HG02970 (cell line): Measurements from ENCODE around the gene TBL1X.
"Not testable (repeated sequence)": the region's sequence is repeated elsewhere in the genome, so short reads cannot be mapped to it uniquely, and the experiment has no call there.

Experiments used
- ATAC-seq: cut with Tn5 transposase; IDR thresholded peaks from one replicate; pipeline ENCODE4 v1.9.1; 2021; ENCODE audit warnings: mild to moderate bottlenecking, moderate library complexity, moderate number of reproducible peaks; ENCODE audit not compliant: unreplicated experiment, low FRiP score

Gene TBL1X

DNA sequence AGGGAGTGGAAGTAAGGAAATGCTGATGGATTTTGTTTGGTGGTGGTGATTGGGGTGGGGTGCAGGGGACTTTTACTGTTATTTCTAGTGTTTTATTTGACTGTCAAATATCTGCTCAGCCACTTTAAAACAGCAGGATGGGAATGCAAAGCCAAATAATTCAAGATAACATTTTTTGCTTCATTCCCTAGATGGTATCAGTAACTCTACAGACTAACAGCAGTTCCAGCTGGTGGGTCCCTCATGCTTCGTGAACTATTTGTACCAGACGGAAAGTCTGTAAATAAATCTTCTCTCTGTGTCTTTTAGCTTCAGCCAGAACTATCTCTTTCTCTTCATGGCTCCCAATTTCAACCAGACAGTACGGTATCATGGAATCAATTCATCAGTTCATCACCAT is 273.3 kb downstream of the TBL1X start:
- ATAC-seq, result no peak

- ATAC-seq, result no peak
Observed at GRCh38 chrX:9739130-9739529, 274.3 kb downstream of the TBL1X start.

DNA sequence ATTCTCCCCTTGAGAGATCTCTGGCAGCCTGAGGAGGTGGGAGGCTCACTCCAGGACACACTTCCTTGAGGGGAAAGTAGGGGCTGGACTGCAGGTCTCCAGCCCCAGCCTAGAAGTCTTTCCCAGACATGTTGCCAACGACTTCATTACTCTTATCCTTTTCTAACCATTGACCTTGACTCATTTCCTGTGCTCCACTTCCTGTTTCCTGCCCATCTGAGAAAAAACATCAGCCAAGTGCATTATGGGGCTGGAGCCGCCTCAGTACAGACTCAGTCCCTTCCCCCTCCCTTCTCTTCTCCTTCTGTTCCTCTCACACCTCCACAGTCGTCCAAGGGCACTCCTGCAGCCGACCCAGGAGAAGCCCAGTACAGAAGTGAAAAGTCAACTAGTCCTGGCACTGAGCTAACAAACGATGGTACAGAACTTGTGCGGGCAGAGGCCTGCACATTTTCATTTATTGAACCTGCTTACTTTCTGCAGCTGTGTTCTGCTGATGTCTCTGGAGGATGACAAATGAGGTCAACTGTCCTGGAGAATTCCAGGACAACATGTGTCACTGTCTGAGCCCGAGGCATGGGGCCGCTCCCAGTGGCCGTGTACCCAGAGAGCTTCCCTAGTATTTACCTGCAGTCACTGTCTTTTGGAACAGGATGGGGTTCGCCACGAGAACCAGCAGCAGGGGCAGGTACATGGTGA is 280.7 kb downstream of the TBL1X start:
- ATAC-seq, result no peak

DNA sequence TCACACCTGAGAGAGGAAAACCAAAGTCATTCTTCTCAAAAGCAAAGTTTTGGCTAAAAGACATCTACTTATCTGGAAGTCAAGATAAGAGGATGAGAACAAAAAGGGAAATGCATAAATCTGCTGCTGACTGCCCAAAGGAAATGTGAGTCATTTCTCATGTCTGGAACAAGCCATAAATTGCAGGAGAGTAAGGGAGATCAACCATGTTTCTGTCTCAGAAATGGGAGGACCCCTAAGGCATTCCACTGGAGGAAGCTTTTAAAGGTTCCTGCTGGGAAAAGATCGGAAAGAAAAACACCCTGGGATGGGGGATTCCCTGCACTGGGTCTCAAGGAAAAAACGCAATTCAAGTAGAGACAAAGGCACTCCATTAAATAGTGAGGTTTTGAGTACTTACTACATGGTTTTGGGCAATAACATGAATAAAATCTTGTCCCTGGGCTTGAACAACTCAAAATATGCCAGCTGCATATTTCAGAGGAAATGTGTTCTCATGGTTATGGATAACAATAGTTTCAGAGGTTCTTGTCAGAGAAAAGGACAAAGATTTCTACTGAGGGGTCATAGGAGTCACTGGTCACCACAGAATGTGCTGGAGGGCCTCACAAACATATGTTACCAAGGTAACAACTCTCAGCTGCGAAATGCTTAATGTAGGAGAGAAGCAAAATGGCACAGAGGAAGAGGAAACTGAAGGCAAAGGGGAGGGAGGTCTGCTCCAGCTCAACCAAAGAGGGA is 281.5 kb downstream of the TBL1X start:
- no peak for ATAC-seq

- no peak for ATAC-seq
Observed at GRCh38 chrX:9747644-9748043, 282.8 kb downstream of the TBL1X start.

DNA sequence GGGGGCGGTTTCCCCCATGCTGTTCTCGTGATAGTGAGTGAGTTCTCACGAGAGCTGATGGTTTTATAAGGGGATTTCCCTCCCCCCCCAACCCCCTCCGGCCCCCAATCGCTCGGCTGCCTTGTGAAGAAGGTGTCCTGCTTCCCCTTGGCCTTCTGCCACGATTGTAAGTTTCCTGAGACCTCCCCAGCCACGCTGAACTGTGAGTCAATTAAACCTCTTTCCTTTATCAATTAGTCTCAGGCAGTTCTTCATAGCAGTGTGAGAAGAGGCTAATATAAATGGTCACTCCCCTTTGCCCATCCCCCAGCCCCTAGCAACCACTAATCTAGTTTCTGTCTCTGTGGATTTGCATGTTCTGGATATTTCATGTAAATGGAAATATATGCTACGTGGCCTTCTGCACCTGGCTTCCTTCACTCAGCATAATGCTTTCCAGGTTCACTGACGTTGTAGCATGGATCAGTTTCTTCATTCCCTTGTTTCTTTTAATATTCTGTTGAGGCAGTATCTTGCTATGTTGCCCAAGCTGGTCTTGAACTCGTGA is 284.4 kb downstream of the TBL1X start:
- ATAC-seq, result no peak

DNA sequence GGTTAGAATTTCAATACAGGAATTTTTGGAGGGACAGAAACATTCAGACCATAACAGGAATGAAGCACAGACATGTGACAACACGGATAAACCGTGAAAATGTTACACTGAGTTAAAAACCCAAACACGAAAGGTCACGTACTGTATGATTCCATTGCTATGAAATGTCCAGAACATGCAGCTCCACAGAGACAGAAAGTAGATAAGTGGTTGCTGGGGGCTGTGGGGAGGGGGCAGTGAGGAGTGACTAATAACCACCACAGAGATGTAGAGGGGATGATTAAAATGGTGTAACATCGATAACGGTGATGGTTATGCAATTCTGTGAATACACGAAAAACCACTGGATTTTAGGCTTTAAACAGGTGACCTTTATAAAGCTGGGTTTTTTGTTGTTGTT is 292.5 kb downstream of the TBL1X start:
- no peak for ATAC-seq

DNA sequence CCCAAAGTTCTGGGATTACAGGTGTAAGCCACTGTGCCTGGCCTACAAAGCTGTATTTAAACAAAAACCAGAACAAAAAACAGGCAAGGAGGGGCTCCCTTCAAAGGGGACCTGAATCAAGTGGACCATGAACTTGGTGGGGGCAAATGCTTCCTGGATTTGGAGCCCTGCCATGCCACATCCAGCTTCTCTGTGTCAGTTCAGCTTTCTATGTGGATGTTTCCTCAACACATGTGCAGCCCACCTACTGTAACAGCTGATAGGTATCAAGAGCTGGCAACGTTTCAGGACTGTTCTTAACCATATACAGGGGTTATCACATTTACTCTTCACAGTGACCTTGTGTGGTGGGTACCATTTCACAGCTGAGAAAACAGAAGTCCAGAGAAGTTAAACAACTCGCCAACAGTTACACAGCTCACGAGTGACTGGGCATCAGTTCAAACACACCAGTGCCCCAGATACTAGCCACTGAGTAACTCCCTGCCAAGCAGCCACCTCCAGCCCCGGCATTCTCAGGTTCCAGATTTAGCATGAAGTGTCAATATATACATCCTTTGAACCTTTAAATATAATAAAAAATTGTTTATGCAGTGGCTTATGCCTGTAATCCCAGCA is 293.3 kb downstream of the TBL1X start:
- no peak for ATAC-seq

DNA sequence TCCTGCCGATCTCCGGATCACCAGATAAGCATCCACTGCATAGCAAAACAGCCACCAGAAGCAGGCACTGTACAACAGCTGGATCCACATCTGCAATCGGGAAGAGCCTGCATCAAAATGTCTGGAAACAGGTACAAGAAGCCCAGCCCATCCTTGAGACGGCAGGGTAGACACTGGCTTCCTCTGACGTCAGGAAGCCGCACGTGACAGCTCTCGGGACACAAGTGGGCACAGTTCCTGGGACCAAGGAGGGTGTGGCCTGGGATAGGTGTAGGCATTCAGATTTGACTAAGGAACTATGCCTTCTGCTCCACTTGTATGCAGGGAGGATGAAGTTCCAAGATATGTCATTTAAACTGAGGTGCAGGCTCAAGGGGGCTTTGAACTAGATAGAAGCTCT is 294.5 kb downstream of the TBL1X start:
- no peak for ATAC-seq

- ATAC-seq, result no peak
Observed at GRCh38 chrX:9765072-9765736, 300.3 kb downstream of the TBL1X start.

- no peak for ATAC-seq
Observed at GRCh38 chrX:9765737-9766097, 300.9 kb downstream of the TBL1X start, which contains the start of gene GPR143. GPR143 (minus strand) TSS chrX:9765847; CDS start chrX:9765817, 30 bp downstream.

DNA sequence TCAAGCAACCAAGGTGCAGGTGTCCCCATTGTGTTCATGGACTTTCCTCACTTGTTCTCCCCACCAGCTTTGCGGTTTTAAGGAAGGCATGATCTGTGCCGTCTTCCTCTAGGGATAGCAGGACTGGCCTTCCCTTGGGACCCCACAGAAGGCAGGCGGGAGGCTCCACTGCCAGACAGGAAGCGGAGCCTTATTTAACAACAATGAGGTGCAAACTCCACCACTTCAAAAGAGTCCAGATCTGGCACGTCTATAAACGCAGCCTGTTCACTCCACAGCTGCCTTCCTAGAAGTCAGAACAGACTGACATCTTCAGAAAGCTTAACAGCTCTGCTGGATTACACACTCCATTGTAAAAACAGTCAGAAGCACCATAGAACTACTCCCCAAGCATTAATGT is 302.5 kb downstream of the TBL1X start:
- no peak for ATAC-seq

- ATAC-seq, result not testable (repeated sequence)
Observed at GRCh38 chrX:9768321-9768839, 303.5 kb downstream of the TBL1X start.

- ATAC-seq, result no peak
Observed at GRCh38 chrX:9770319-9770718, 305.5 kb downstream of the TBL1X start.

GRCh38 chrX:9772943-9773342 is 308.1 kb downstream of the TBL1X start:
- no peak for ATAC-seq

DNA sequence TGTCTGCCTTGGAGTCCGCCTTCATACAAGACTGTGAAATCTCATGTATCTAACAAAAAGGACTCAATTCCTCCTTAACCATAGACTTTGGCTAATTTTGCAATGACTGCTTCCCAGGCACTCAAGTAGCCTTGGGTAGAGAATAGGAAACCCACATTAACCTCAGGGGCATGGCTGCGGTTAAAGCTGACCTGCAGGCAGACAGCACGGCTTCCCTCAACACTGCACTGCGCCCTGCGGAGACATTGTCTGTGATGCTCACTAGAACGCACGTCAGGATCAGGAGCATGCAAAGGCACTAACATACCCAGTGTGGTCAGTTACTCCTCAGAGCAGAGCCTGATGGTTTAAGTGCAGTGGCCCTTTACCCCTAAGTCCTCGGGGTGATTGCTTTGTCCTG is 311.1 kb downstream of the TBL1X start:
- no peak for ATAC-seq

DNA sequence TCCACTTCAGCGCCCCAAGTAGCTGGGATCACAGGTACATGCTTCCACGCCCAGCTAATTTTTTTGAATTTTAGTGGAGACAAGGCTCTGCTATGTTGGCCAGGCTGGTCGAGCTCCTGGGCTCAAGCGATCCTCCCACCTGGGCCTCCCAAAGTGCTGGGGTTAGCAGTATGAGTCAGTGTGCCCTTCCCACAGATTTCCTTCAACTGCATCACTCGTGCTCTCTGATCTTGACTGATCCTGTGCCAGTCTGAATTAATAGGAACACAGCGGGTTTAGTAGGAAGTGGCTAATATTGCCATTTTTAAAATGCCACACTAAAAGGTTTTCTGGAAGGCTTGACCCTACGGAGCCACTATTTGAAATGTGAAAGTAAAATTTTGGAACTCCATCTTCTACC is 317.1 kb downstream of the TBL1X start:
- no peak for ATAC-seq

DNA sequence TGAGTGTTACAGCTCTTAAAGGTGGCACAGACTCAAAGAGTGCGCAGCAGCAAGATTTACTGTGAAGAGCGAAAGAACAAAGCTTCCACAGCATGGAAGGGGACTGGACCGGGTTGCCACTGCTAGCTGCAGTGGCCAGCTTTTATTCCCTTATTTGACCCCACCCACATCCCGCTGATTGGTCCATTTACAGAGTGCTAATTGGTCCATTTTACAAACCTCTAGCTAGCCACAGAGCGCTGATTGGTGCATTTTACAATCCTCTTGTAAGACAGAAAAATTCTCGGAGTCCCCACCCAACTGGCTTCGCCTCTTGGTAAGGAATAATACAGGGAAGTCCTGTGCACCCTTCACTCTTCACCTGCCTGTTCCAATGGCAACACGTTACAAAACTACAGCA is 319.5 kb downstream of the TBL1X start:
- no peak for ATAC-seq

DNA sequence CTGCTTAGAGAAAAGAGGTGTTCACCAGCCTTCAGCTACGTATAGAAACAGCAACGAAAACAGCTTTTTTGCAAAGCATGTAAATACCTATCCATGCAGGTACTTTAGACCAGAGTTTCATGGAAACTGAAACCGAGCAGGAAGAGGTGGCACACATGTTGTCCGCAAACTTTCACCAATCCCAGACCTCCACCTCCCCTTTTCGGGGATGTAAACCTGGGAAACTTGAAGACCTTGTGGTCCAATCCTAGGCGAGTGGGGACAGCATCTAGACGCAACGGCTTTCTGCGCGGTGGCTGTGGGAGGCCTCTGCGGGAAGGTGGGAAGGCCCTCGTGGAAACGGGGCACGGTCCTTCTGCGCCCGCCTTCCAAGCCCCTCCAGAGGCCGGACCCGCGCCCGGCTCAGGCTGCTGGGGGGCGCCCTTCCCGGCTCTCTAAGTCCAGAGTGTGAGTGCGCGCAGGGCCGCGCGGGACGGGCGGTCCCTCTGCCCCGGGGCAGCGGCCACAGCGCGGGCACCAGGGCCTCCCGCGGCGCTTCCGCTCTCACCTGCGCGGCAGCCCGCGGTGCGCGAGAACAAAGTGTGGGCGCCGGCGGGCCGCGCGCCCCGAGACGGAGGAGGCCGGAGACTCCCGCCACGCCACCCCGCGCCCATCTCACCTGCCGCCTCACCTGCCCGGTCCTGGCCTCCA is 320.5 kb downstream of the TBL1X start:
- ATAC-seq, result no peak
